HG02938 (cell line): ENCODE results near the gene KAZALD1.

Experiments
- ATAC-seq: cut with Tn5 transposase; IDR thresholded peaks from one replicate; pipeline ENCODE4 v1.9.1; 2021; ENCODE audit warnings: mild to moderate bottlenecking, moderate library complexity; ENCODE audit not compliant: unreplicated experiment

Gene KAZALD1, protein sequence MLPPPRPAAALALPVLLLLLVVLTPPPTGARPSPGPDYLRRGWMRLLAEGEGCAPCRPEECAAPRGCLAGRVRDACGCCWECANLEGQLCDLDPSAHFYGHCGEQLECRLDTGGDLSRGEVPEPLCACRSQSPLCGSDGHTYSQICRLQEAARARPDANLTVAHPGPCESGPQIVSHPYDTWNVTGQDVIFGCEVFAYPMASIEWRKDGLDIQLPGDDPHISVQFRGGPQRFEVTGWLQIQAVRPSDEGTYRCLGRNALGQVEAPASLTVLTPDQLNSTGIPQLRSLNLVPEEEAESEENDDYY

DNA sequence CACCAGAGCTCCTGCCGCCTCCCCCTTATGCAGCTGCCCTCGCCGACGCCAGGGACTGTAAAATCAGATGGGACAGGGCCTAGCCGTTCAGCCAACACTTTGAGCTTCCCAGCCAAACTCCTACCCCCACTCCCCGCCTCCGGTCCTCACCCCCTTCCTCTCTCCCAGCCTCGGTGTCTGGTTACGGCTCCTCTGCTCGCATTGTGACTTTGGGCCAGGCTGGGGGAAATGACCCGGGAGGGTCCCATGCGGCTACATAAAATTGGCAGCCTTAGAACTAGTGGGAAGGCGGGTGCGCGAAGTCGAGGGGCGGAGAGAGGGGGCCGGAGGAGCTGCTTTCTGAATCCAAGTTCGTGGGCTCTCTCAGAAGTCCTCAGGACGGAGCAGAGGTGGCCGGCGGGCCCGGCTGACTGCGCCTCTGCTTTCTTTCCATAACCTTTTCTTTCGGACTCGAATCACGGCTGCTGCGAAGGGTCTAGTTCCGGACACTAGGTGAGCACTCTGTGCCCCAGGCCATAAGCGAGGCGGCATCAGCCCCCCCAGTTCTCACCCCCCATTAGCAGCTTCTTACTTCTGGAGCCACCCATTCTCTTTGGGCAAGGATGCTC is at the start of gene KAZALD1:
TSS of gene KAZALD1 (plus strand) at position 366 of the 608 bp plus-strand sequence. CDS start 604 bp downstream, outside the sequence.
- ATAC-seq: no peak

DNA sequence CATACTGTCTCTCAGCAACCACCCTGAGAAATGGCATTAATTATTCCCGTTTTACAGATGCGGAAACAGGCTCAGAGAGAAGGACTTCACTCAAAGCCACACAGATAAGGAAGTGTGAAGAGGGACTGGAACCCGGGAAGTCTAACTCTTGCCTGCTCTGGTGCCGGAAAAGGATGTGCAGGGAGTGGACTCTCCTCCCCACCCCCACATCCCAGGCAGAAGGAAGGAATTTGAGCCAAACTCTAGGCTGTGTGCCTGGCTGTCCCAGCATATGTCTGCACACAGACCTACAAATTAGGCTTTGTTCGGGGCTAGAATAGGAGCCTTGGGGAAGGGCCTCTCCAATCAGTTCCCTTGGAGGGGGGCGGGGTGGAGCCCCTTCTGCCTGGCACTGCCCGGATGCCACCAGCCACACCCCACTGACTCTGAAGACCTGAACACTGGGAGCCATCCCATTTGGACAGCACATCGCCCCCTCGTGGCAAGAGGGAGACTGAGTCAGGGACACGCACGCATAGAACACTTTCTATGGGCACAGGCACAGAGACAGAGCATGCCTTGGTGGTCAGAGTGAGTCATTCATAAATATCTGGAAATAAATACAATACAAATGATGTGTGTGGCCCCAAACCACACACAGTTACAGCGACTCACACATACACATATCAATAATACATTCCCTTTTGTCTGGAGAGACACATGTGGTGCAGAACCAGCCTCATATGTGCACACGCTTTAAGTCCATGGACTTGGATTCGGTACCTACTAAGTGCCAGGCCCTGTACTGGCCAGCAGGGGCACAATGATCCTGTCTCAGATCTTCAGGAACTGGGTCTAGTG is 49.0 kb upstream of the KAZALD1 start:
- ATAC-seq: peak; percentile 67

DNA sequence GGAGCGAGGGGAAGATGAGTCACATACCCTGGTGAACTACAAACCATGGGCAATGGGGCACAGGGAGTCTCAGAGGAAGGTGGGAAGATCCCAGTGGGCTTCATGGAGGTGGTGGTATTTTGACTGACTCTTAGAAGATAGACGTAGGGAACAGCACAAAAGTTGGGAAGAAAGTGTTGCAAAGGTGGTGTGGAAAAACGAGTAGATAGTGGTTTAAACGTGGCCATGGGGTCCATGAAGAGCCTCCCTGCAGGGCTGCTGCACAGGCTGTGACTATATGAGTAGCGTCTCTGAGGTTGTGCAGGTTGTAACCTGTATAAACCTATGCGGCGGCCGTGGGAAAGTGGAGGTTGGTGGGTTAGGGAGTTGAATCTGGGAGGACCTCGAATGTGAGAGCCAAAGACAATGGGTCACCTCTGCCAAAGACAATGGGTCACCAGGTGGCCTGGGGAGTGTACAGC is 48.4 kb upstream of the KAZALD1 start:
- no peak for ATAC-seq

DNA sequence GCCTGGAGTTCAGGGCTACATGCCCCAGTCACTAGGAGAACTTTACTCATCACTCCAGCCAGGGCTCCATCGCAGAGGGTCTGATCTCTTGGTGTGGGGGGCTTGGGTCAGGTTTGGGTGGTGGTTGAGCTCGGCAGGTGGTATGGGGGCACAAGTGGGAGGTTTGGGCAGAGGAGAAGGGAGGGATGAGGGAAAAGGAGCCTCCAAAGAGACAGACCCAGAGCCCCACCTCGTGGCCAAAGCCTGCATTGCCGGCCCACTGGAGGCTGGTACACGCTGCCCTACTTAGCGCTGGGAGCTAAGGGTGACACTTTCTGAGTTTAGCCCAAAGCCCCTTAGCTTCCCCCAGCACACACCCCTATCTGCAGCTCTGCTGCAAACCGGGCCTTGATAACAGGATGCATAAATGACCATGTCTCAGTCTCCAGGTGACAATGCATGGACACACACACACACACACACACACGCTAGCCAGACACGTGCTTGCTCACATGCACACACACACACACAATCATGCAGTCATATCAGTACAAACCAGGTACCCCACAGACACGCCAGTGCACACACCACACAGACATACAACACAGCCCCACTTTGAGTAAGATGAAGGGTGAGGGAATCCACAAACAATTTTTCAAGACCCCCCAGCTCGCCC is 47.4 kb upstream of the KAZALD1 start:
- no peak for ATAC-seq

DNA sequence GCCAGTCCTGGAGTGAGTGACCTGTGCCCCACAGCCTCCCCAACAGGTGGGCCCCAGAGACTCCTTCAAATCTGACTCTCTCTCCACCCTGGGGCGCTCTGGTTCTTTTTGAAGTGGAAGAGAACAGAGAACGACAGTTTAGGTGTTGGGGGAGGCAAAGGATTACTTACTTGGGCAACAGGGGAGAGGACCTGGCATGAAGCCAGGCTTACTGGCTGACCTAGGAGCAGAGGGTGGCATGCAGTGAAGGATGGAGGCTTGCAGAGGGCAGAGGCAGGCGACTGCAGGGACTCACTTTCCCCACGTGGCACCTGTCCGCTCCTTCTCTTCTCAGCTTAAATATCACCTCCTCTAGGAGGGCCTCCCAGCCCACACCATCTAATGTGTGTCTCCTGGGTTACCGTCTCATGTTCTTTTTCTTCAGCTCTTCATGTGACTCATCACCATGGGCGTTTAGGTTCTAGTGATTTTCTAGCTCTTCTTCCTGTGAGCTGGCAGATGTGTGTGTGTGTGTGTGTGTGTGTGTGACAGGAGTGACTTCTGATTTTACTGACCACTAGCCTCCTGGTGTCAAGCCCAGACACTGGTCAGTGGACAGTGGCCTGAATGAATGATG is 46.7 kb upstream of the KAZALD1 start:
- no peak for ATAC-seq

DNA sequence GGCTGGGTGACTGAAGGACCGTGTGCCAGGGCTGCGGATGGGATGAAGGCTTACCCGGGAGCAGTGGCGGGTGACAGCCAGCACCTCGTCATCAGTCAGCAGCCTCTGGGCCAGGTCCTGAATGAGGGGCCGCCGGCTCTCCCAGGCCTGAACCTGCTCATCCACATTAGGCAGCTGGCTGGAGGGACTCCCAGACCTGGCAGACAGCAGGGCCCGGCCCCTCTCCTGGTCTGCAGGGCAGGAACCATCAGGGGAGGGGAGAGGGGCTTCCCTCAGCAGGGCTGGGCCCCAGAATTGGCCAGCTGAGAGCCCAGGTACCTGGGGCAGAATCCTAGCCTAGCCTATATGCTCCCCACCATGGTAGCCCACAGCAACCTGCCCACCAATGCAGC is 46.2 kb upstream of the KAZALD1 start:
- ATAC-seq: no peak

DNA sequence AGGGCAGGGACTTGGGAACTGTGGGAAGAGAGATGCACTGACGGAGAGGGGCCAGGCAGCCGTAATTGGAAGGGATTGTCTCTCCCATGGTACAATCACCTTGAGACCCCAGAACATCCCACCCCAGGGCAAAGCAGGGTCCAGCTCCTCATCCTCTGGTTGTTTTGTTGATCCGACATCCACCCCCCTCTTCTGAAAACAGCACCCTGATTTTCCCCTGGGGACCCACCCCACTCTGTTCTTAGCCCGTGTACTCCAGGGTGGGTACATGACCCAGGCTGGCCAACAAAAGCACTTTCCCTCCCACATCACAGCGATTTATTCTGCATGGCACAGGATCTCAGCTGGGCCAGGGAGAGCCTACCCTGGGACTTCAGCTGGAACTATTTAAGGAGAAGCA is 45.0 kb upstream of the KAZALD1 start:
- ATAC-seq: no peak

DNA sequence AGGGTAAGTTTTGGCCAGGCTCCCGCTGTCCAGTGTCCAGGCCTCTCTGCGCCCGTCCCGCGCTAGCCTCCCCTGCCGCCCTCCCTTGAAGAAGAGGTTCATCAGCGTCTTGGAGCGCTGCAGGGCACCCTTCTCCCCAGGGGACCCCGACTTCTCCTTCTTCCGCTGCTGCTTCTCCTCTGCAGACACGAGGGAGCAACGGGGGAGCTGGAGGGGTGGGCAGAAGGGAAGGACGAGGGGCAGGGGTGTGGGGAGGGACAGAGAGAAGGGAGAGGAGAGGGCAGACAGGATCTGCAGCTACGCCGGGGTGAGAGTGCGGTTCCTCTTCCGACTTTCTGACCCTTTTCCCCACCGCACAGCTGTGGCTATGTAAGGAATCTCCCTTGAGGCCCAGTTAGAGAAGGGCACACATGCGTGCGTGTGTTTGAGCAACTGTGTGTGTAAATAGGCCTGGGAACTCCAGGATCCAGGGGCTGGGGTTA is 43.6 kb upstream of the KAZALD1 start:
- ATAC-seq: no peak

DNA sequence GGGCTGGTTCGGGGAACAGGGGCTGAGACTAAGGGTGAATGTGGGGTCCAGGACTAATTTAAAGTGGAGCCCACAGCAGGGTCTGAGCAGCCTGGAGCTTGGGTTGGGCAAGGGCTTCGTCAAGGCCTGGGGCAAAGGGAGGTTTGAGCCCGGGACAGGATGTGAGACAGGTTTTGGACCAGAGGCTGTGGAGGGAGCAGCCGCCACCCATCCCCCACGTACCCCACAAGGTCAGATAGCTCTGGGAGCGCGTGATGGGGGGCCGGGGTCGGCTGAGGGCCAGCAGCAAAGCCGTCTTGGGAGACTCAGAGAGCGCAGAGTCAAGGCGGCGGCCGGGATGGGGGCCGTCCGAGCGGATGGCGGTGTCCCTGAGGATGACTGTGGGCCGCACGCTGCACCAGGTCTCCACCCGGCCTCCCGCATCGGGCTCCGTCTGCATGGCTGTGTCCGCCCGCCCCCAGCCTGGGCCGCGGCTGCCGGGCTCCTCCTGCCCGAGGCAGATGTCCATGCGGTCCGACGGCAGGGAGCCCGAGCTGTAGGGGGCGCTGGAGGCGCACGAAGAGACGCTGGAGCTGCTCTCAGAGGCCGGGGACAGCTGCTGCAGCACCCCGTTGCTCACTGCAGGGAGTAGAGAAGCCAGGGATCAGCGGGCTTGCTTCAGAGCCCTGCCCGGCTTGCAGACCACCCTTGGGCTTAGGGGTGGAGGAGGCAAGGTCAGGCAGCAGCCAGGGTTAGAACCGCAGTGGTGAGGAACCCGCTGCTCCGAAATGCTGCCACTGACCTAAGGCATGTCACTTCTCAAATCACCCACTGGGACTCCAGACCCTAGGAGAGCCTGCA is 43.0 kb upstream of the KAZALD1 start:
- no peak for ATAC-seq

DNA sequence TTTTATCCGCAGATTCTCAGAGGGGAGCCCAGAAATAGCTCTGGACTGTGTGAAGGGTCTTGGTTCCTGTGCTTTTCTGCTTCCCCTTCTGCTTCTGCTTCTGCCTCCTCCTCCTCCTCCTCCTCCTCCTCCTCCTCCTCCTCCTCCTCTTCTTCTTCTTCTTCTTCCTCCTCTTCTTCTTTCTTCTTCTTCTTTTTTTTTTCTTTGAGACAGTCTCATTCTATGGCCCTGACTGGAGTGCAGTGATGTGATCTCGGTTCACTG is 42.4 kb upstream of the KAZALD1 start:
- ATAC-seq: no peak

DNA sequence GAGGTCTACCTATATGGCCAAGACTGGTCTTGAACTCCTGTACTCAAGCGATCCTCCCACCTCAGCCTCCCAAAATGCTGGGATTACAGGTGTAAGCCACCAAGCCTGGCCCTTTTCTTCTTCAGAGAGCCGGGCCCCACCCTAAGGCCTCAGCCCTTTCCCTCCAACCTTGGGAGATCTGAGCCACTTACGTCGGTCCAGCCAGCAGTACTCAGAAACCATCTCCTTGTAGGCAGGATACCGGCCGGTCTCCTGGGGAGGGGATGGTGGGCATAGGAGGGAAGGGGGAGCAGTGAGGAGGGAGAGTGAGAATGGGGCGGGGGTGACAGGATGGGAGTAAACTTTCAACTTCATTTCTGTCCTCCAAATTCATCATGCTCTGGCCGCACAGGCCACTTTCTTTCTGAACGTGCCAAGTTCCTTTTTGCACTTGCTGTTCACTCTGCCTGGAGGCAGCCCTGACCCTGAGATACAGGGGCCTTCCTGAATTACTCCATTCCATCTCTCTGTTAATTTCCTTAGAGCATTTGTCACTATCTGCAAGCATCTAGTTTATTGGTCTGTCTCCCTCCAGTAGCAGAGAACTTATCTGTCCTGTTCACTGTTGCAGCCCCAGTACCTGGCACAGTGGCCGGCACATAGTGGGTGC is 41.2 kb upstream of the KAZALD1 start:
- ATAC-seq: no peak

DNA sequence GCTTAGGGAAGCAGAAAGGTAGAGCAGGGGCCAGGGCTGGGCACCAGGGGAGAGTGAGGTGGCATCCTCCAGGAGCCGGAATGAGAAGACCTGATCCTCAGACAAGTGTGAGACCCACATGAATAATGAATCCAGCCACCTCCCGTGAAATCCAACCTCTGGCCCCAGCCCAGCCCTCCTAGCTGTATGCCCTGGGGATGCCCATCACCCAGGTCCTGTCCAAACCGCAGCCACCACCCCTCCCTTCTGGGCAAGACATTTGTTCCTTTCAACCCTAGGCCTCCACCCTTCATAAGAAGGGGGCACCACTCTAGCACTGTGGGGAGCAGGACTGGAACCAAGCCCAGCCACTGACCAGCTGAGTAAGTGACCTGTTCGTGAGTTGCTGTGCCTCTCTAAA is 40.5 kb upstream of the KAZALD1 start:
- ATAC-seq: no peak

DNA sequence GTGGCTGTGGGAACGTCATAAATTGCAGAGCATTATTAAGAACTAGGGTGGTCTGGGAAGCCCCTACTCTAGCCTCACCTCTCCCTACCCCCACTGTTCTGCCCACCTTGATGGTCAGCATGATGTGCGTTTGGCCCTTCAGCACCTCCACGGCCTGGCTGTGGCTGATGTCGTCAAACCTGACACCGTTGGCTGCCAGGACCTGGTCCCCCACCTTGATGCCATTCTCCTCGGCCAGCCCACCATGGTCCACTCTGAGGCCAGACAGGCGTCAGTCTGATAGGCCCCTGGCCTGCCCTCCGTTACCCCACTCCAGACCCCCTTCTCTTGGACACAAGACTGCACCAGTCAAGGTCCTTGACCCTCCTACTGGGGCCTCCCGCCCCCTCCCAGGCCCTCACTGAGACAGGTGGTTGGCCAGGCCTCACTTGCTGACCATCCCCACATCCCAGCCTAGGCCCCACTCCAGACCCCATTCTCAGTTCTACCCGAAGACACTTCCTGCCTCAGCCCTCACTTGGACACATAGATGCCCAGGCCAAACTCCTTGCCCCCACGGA is 40.0 kb upstream of the KAZALD1 start:
- no peak for ATAC-seq

DNA sequence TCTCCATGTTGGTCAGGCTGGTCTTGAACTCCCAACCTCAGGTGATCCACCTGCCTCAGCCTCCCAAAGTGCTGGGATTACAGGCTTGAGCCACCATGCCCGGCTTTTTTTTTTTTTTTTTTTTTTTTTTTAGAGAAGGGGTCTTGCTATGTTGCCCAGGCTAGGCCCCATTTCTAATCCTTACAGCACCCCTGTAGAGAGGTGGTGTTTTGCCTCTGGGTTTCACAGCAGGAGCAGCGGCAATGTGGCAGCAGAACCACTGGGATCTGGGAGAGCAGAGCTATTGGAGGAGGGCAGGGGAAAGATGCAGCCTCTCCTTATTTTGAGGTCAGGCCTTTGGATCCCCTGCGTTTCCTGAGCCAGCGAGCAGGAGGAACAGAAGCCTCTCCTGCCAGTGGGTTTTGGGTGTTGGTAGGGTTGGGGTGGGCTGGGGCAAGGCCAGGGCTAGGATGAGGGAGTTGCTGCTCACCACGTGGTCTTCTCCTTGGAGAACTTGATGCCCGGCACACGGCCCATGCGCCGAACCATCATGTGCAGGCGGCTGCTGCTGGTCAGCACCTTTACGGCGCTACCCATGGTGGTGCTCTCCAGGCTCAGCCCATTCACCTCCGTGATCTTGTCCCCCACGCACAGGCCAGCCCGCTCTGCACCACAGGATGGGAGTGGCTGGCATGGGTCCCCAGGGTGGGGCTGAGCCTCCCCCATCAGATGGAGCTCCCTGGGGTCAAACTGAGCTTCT is 38.7 kb upstream of the KAZALD1 start:
- no peak for ATAC-seq

DNA sequence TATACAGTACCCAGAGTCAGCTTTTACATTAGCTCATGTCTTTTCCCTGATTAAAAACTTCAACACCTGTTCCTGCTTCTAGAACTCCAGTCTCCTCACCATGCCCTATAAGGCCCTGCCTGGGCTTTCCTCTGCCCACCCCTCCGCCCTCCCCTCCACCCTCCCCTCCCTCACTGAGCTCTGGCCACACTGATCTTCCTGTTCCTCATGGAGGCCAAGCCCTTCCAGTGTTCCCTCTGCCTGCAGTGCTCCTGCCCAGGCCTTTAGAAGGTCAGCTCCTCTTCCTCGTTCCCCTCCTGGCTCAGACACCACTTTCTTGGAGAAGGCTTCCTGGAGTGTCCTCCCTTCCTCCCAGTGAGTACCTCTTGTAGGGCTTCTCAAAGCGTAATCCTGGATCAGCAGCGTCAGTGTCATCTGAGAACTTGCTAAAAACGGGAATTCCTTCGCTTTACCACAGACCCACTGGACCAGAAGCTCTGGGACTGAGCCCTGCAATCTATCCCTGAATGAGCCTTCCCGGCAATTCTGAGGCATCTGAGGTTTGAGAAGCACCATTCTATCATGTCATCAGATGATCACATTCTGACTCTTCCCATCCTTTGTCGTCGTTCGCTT is 34.6 kb upstream of the KAZALD1 start:
- ATAC-seq: no peak

DNA sequence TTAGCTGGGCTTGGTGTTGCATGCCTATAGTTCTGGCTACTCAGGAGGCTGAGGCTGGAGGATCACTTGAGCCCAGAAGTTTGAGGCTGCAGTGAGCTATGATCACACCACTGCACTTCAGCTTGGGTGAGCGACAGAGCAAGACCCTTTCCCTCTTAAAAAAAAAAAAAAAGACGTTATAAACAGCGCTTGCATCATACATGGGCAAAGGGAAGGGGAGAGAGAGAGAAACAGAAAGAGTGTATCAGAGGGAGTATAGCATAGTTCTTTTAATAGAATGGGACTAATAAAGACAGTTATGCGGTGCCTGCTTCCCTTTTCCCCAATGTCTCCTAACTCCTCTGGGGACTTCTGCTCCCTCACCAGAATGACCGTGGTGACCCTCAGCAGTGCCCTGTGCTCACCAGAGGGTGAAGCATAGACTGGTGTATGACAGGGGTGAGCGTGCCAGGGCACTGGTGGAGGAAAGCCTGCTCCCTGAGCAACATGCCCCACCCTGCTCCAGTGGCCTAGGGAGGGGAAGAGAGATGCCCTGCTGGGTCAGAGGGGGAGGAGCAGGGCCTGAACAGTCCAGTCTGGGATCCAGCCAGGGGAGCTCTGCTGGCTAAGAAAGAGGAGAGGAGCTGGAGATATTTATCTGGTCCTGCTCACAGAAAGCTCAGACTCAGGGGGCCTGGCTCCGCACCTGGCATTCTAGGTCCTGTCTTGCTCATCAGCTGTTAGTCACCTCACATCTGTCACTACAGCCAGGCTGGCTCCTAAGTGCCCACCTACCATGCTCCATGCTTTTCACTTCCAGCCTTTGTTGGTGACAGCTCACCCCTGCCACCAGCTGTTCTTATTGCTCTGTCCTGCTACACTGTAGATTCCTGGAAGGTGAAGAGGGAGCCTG is 33.1 kb upstream of the KAZALD1 start:
- no peak for ATAC-seq
